HG03108 (cell line): ENCODE data around the gene LIX1.
"Not testable (repeated sequence)": the region's sequence is repeated elsewhere in the genome, so short reads cannot be mapped to it uniquely, and the experiment has no call there.

Experiments used
- ATAC-seq: cut with Tn5 transposase; IDR thresholded peaks from one replicate; pipeline ENCODE4 v1.9.1; 2021; ENCODE audit warnings: moderate library complexity; ENCODE audit not compliant: unreplicated experiment

LIX1 gene

GRCh38 chr5:97142521-97143254 lies at the start of gene LIX1:
LIX1 (minus strand) TSS chr5:97142611; CDS start chr5:97142576, 35 bp downstream.
- peak; percentile 79 for ATAC-seq

GRCh38 chr5:97191893-97192292 lies 49.5 kb upstream of the LIX1 start:
- ATAC-seq, result no peak

GRCh38 chr5:97189523-97189922 lies 47.1 kb upstream of the LIX1 start:
- not testable (repeated sequence) for ATAC-seq

- ATAC-seq, result no peak
Observed at GRCh38 chr5:97183930-97184213, 41.5 kb upstream of the LIX1 start.

GRCh38 chr5:97183100-97183929 lies 40.9 kb upstream of the LIX1 start, which contains the start of gene RIOK2:
RIOK2 (minus strand) TSS chr5:97183247; CDS start chr5:97183191, 56 bp downstream.
- peak; percentile 87 for ATAC-seq

- no peak for ATAC-seq
Observed at GRCh38 chr5:97182571-97183099, 40.2 kb upstream of the LIX1 start.

GRCh38 chr5:97181856-97182545 lies 39.6 kb upstream of the LIX1 start:
- ATAC-seq, result no peak

GRCh38 chr5:97179457-97179856 lies 37.0 kb upstream of the LIX1 start:
- not testable (repeated sequence) for ATAC-seq

- no peak for ATAC-seq
Observed at GRCh38 chr5:97172227-97172626, 29.8 kb upstream of the LIX1 start.

GRCh38 chr5:97171703-97172102 lies 29.3 kb upstream of the LIX1 start:
- no peak for ATAC-seq

- peak; percentile 69 for ATAC-seq
Observed at GRCh38 chr5:97167435-97167834, 25.0 kb upstream of the LIX1 start.

GRCh38 chr5:97165726-97166125 lies 23.3 kb upstream of the LIX1 start:
- ATAC-seq, result no peak

- ATAC-seq, result no peak
Observed at GRCh38 chr5:97164846-97165245, 22.4 kb upstream of the LIX1 start.

- ATAC-seq, result no peak
Observed at GRCh38 chr5:97163790-97164285, 21.4 kb upstream of the LIX1 start.

- no peak for ATAC-seq
Observed at GRCh38 chr5:97163360-97163764, 21.0 kb upstream of the LIX1 start.

- no peak for ATAC-seq
Observed at GRCh38 chr5:97162045-97162444, 19.6 kb upstream of the LIX1 start.

GRCh38 chr5:97157689-97158088 lies 15.3 kb upstream of the LIX1 start:
- no peak for ATAC-seq

GRCh38 chr5:97151370-97151769 lies 9.0 kb upstream of the LIX1 start:
- no peak for ATAC-seq

- no peak for ATAC-seq
Observed at GRCh38 chr5:97150401-97150800, 8.0 kb upstream of the LIX1 start.

- no peak for ATAC-seq
Observed at GRCh38 chr5:97149709-97150108, 7.3 kb upstream of the LIX1 start.

- ATAC-seq, result no peak
Observed at GRCh38 chr5:97148288-97148687, 5.9 kb upstream of the LIX1 start.
